OCI-LY7 (cell line): ENCODE measurements around the gene CRYZL1. TPM values are rescaled to one million over a fixed set of nuclear protein-coding genes. Genes with fewer than 3 reads are reported as not detected.

ENCODE experiments used
- BruUV-seq: library from RNA; stranded (reverse); fragments of 400-500 nt; replicated peaks from 2 replicates; lab custom pipeline; 2021; lab: Mats Ljungman, UMichigan
- CTCF ChIA-PET: fragments of 300-600 bp; sonication (Branson Sonifier 250); formaldehyde crosslinking; loops from one replicate; lab custom pipeline; 2022; ENCODE audit warnings: antibody characterized with exemption; ENCODE audit not compliant: unreplicated experiment; lab: Charles Lee
- POLR2A ChIA-PET: fragments of 300-600 bp; sonication (Branson Sonifier 250); formaldehyde crosslinking; loops from one replicate; lab custom pipeline; 2022; ENCODE audit warnings: antibody characterized with exemption; lab: Charles Lee
- DNase-seq: peaks from one replicate; pipeline ENCODE4 v3.0.0-alpha.2; 2015; ENCODE audit warnings: low spot score
- H2AFZ ChIP-seq: fragments of 200-600 bp; sonication (generic), shearing (Covaris generic); 2 replicates; pipeline ENCODE4 v1.6.1; 2014; ENCODE audit warnings: mild to moderate bottlenecking, antibody characterized with exemption, low read length, moderate library complexity
- H3K27ac ChIP-seq: fragments of 200-600 bp; sonication (generic); 2 replicates; pipeline ENCODE4 v1.5.1; 2014; ENCODE audit warnings: mixed run types, low read depth, mild to moderate bottlenecking, moderate library complexity, low read length, inconsistent platforms; ENCODE audit not compliant: poor library complexity, severe bottlenecking
- H3K36me3 ChIP-seq: fragments of 200-600 bp; sonication (generic); 2 replicates; pipeline ENCODE4 v1.6.1; 2014; ENCODE audit warnings: mild to moderate bottlenecking, antibody characterized with exemption, low read length, moderate library complexity, mixed read lengths; ENCODE audit not compliant: insufficient read depth
- H3K4me1 ChIP-seq: fragments of 200-600 bp; sonication (generic); 2 replicates; pipeline ENCODE4 v1.5.1; 2014; ENCODE audit warnings: mild to moderate bottlenecking, low read length; ENCODE audit not compliant: insufficient read depth, poor library complexity, severe bottlenecking
- H3K4me2 ChIP-seq: fragments of 200-600 bp; sonication (generic); 2 replicates; pipeline ENCODE4 v1.6.1; 2014; ENCODE audit warnings: mild to moderate bottlenecking, low read length
- H3K4me3 ChIP-seq: fragments of 200-600 bp; sonication (generic); 2 replicates; pipeline ENCODE4 v1.5.1; 2014; ENCODE audit warnings: mild to moderate bottlenecking, low read depth, low read length; ENCODE audit not compliant: poor library complexity, severe bottlenecking
- H3K79me2 ChIP-seq: fragments of 200-600 bp; sonication (generic); 2 replicates; pipeline ENCODE4 v1.6.1; 2016; ENCODE audit warnings: low read depth, mild to moderate bottlenecking, low read length, moderate library complexity, mixed read lengths; ENCODE audit not compliant: insufficient read depth
- H3K9me2 ChIP-seq: fragments of 200-600 bp; sonication (generic); 2 replicates; pipeline ENCODE4 v1.6.1; 2016; ENCODE audit warnings: mild to moderate bottlenecking, low read length, mixed read lengths; ENCODE audit not compliant: insufficient read depth
- H3K9me3 ChIP-seq: fragments of 200-600 bp; sonication (generic); 2 replicates; pipeline ENCODE4 v1.6.1; 2014; ENCODE audit warnings: mild to moderate bottlenecking, mixed run types, low read length, mixed read lengths
- H4K20me1 ChIP-seq: fragments of 200-600 bp; sonication (generic); 2 replicates; pipeline ENCODE4 v1.6.1; 2014; ENCODE audit warnings: mild to moderate bottlenecking, antibody characterized with exemption, low read length, moderate library complexity, mixed read lengths; ENCODE audit not compliant: insufficient read depth
- CTCF ChIP-seq: fragments of 200-600 bp; sonication (generic); conservative IDR thresholded peaks from 2 replicates; pipeline ENCODE4 v1.5.1; 2014; ENCODE audit warnings: mild to moderate bottlenecking, antibody characterized with exemption, low read length, moderate library complexity, mixed read lengths
- EZH2phosphoT487 ChIP-seq: fragments of 200-600 bp; sonication (generic); IDR thresholded peaks from 2 replicates; pipeline ENCODE4 v1.6.1; 2018; ENCODE audit warnings: low read depth, borderline replicate concordance, mild to moderate bottlenecking, mixed run types, antibody characterized with exemption, low read length, moderate library complexity, mixed read lengths
- intact Hi-C: fragments of 100-400 bp; cut with micrococcal nuclease; formaldehyde crosslinking; loops from one replicate; pipeline ENCODE4 v1.10.0; 2022; ENCODE audit not compliant: unreplicated experiment
- total RNA-seq, 2 experiments: library from RNA; depleted of rRNA in 1 of 2; stranded (reverse); fragments of >200 nt in 1 of 2; shearing (Covaris generic) in 1 of 2; gene quantifications; 2 replicates each; pipeline ENCODE4 v1.2.3, GENCODE V29; 2014 to 2022

The CRYZL1 gene
- total RNA-seq, 2 experiments from 2014 or later, result 26.4 to 37.9 TPM

- Histone ChIP-seq H4K20me1 (peaks cover 30% of the 10 kb centered on the region), H3K4me2 (peak overlapping the region; percentile 92), H3K27ac (no peak overlapping the region), H3K9me3 (no peaks in the 10 kb centered on the region), H2AFZ (no peak overlapping the region), H3K4me1 (peaks cover 13% of the 10 kb centered on the region), H3K79me2 (peaks cover 93% of the 10 kb centered on the region), H3K9me2 (no peaks in the 10 kb centered on the region), H3K36me3 (peaks cover 75% of the 10 kb centered on the region), H3K4me3 (peak overlapping the region; percentile 99)
- ChIA-PET CTCF (no interaction called here), POLR2A (interaction anchor here (1.0 to 2.8 kb wide), 3 partner anchors 11 to 66 kb away, joined by 3 to 14 read pairs (median 3); partner anchors contain the start of gene TMEM50B)
- BruUV-seq, result no TSS peak
- DNase-seq, result peak; percentile 38
- TF ChIP-seq EZH2phosphoT487, result no peak
- no peak for TF ChIP-seq CTCF
- intact Hi-C loops, result no loop called here
Measured at GRCh38 chr21:33546086-33546485, 95.5 kb downstream of the CRYZL1 start.

GRCh38 chr21:33544451-33545195 lies 96.9 kb downstream of the CRYZL1 start:
- peaks cover 73% of the 10 kb centered on the region for H3K36me3 ChIP-seq
- DNase-seq, result no peak
- no peak for TF ChIP-seq EZH2phosphoT487
- TF ChIP-seq CTCF, result no peak
- no peak overlapping the region for H2AFZ ChIP-seq
- peaks cover 93% of the 10 kb centered on the region for H3K79me2 ChIP-seq
- peaks cover 30% of the 10 kb centered on the region for H4K20me1 ChIP-seq
- no TSS peak for BruUV-seq
- H3K4me3 ChIP-seq, result peak overlapping the region; percentile 99
- peak overlapping the region; percentile 92 for H3K4me2 ChIP-seq
- no peaks in the 10 kb centered on the region for H3K9me3 ChIP-seq
- H3K27ac ChIP-seq, result peak overlapping the region; percentile 95
- intact Hi-C loops, result loop anchor here (5.0 kb wide), 3 partner anchors 52 to 932 kb away; partner anchors contain the start of genes CFAP298 and DNAJC28
- ChIA-PET CTCF (no interaction called here), POLR2A (interaction anchor here (0.6 to 2.8 kb wide), 11 partner anchors 10 to 1272 kb away, joined by 3 to 14 read pairs (median 3); partner anchors contain the start of gene DONSON)
- H3K9me2 ChIP-seq, result no peaks in the 10 kb centered on the region
- peaks cover 25% of the 10 kb centered on the region for H3K4me1 ChIP-seq
